ENCODE results near the gene PCDH9. TPM values are rescaled to one million over a fixed set of nuclear protein-coding genes. Genes with fewer than 3 reads are reported as not detected.

The PCDH9 gene
- total and polyA plus RNA-seq, 2 of the 4 experiments (the other 2 are of a cell fraction): 2.2 to 10.2 TPM

DNA sequence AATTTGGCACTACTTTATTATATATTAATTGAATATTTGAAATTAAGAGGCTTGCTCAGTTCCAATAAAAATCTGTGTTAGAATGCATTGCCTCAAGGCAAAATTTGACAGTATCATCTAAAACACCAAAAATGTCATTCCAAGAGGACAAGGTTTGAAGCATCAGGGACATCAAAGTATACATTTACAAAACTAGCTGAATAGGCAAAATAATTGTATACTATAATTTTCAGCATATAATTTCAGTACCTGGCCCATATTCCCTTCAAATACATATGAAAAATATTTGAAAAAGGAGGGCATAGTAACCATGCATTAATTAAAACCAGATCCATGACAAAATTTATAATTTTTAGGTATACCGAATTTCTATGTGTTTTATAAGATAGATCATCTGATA lies 963.8 kb downstream of the PCDH9 start:
- Histone ChIP-seq H3K4me1 (ENCODE audit: control insufficient read depth, insufficient read depth, low read length) (no peaks in the 10 kb centered on the region), H3K4me2 (ENCODE audit: low read depth, low read length) (no peak overlapping the region), H3K27ac (ENCODE audit: insufficient read depth, low read length) (no peak overlapping the region), H2AK5ac (ENCODE audit: low read depth, low read length) (no peak overlapping the region), H3K9me1 (ENCODE audit: insufficient read depth, low read length) (peaks cover 4% of the 10 kb centered on the region; the same call in 1 of the 2 replicates), H2BK120ac (ENCODE audit: low read depth, low read length) (no peak overlapping the region), H3K79me1 (ENCODE audit: low read depth in 1 of 2, low read length in 2 of 2) (no peaks in the 10 kb centered on the region), H2BK15ac (ENCODE audit: low read depth, low read length) (no peak overlapping the region), H3K23ac (ENCODE audit: low read depth, low read length) (no peak overlapping the region), H3K14ac (replicated peaks; ENCODE audit: low read depth, low read length) (no peak overlapping the region), H3K4ac (ENCODE audit: low read depth, low read length) (no peak overlapping the region), H2AK9ac (replicated peaks; ENCODE audit: low read depth, low read length, poor library complexity) (no peak overlapping the region), H3K18ac (ENCODE audit: low read depth, low read length) (no peak overlapping the region), H3K36me3 (ENCODE audit: control insufficient read depth, insufficient read depth, low read length) (no peaks in the 10 kb centered on the region), H3K56ac (ENCODE audit: extremely low read depth, insufficient read depth, low read length) (no peak overlapping the region), H4K8ac (ENCODE audit: low read depth in 2 of 2, low read length in 2 of 2) (no peak overlapping the region), H4K91ac (ENCODE audit: insufficient read depth, low read depth, low read length) (no peak overlapping the region), H2BK5ac (ENCODE audit: low read depth, low read length, poor library complexity, severe bottlenecking) (no peak overlapping the region), H2BK20ac (ENCODE audit: low read depth, low read length) (no peak overlapping the region), H3K4me3 (ENCODE audit: insufficient read depth, low read depth, low read length) (no peak overlapping the region), H4K5ac (ENCODE audit: low read depth, low read length) (no peak overlapping the region), H2AFZ (replicated peaks; ENCODE audit: low read length, poor library complexity) (no peak overlapping the region), H3K27me3 (ENCODE audit: control insufficient read depth, insufficient read depth, low read length) (no peaks in the 10 kb centered on the region), H4K20me1 (ENCODE audit: insufficient read depth, low read length) (no peaks in the 10 kb centered on the region), H3K9ac (ENCODE audit: low read depth, low read length) (no peak overlapping the region), H3K9me3 (ENCODE audit: control insufficient read depth, insufficient read depth, low read length) (no peaks in the 10 kb centered on the region)
- in situ Hi-C loops (cut with MboI; ENCODE audit: low sequenced_read_pairs): no loop called here
- POLR2A ChIA-PET (ENCODE audit: unreplicated experiment): no interaction called here
- CTCF ChIA-PET: no interaction called here
- no CpG with 5 or more reads among the region's 1 CpG for WGBS, 2 experiments (ENCODE audit: extremely low coverage in 2 of 2, insufficient read length in 1 of 2)
- dilution Hi-C loops (cut with HindIII; ENCODE audit: low sequenced_read_pairs, unreplicated experiment): no loop called here
- TF ChIP-seq SMC3 (IDR thresholded peaks at IDR 0.05; ENCODE audit: low read depth, low read length) (no peak), MAFK (IDR thresholded peaks at IDR 0.05; ENCODE audit: low read depth, low read length) (peak; percentile 52), RCOR1 (IDR thresholded peaks at IDR 0.05; ENCODE audit: insufficient replicate concordance, low read length) (no peak)
- DNase-seq (no peak), ATAC-seq (ENCODE audit: low read depth) (no peak)
- intact Hi-C loops (cut with micrococcal nuclease): no loop called here
- BruUV-seq (replicated peaks): no TSS peak

All from IMR-90 (cell line).